IMR-90 (cell line): ENCODE results near the gene GLG1. TPM values are rescaled to one million over a fixed set of nuclear protein-coding genes. Genes with fewer than 3 reads are reported as not detected.

Experiments
- ATAC-seq: fragments of 200-7000 bp; cut with Tn5 transposase; 2 replicates; pipeline ENCODE4 v1.9.1; 2020; ENCODE audit warnings: low read depth, mild to moderate bottlenecking, moderate library complexity
- BruUV-seq: library from RNA; stranded (reverse); fragments of 400-500 nt; replicated peaks from 2 replicates; lab custom pipeline; 2021; lab: Mats Ljungman, UMichigan
- CTCF ChIA-PET: fragments of 300-600 bp; formaldehyde crosslinking; extraction: SDS; loops from one replicate; lab custom pipeline; 2021; ENCODE audit warnings: antibody characterized with exemption; lab: Yijun Ruan, JAX
- POLR2A ChIA-PET: fragments of 300-600 bp; sonication (Branson Sonifier 250); formaldehyde crosslinking; loops from one replicate; lab custom pipeline; 2022; ENCODE audit warnings: antibody characterized with exemption; ENCODE audit not compliant: unreplicated experiment; lab: Charles Lee
- DNase-seq: peaks from one replicate; pipeline ENCODE4 v3.0.0; 2013
- H2AFZ ChIP-seq: replicated peaks from 2 replicates; pipeline ENCODE3; 2013; ENCODE audit warnings: low read length, mild to moderate bottlenecking; ENCODE audit not compliant: poor library complexity
- H2AK5ac ChIP-seq: 2 replicates; pipeline ENCODE4 v1.6.1; 2013; ENCODE audit warnings: low read depth, low read length, inconsistent platforms
- H2AK9ac ChIP-seq: replicated peaks from 2 replicates; pipeline ENCODE3; 2013; ENCODE audit warnings: mild to moderate bottlenecking, low read depth, low read length, moderate library complexity; ENCODE audit not compliant: poor library complexity
- H2BK120ac ChIP-seq: 2 replicates; pipeline ENCODE4 v1.6.1; 2013; ENCODE audit warnings: low read depth, low read length, inconsistent platforms
- H2BK15ac ChIP-seq: 3 replicates; pipeline ENCODE4 v1.6.1; 2013; ENCODE audit warnings: low read depth, low read length, inconsistent platforms
- H2BK20ac ChIP-seq: 2 replicates; pipeline ENCODE4 v1.6.1; 2013; ENCODE audit warnings: low read depth, mild to moderate bottlenecking, inconsistent platforms, low read length, moderate library complexity
- H2BK5ac ChIP-seq: 2 replicates; pipeline ENCODE4 v1.6.1; 2013; ENCODE audit warnings: mild to moderate bottlenecking, low read depth, low read length, inconsistent platforms; ENCODE audit not compliant: poor library complexity, severe bottlenecking
- H3K14ac ChIP-seq: replicated peaks from 2 replicates; pipeline ENCODE4 v1.6.1; 2013; ENCODE audit warnings: low read depth, low read length, inconsistent platforms
- H3K18ac ChIP-seq: 2 replicates; pipeline ENCODE4 v1.6.1; 2013; ENCODE audit warnings: low read depth, low read length, control low read depth
- H3K23ac ChIP-seq: 2 replicates; pipeline ENCODE4 v1.6.1; 2013; ENCODE audit warnings: low read depth, low read length, inconsistent platforms
- H3K27ac ChIP-seq: 2 replicates; pipeline ENCODE4 v1.5.1; 2013; ENCODE audit warnings: mild to moderate bottlenecking, control low read depth, low read length; ENCODE audit not compliant: insufficient read depth
- H3K27me3 ChIP-seq: 2 replicates; pipeline ENCODE4 v1.6.1; 2013; ENCODE audit warnings: low read length; ENCODE audit not compliant: control insufficient read depth, insufficient read depth
- H3K36me3 ChIP-seq: 2 replicates; pipeline ENCODE4 v1.6.1; 2013; ENCODE audit warnings: low read length, mixed read lengths; ENCODE audit not compliant: control insufficient read depth, insufficient read depth
- H3K4ac ChIP-seq: 2 replicates; pipeline ENCODE4 v1.6.1; 2013; ENCODE audit warnings: low read depth, low read length, inconsistent platforms
- H3K4me1 ChIP-seq: 2 replicates; pipeline ENCODE4 v1.6.1; 2013; ENCODE audit warnings: low read length, mixed read lengths; ENCODE audit not compliant: control insufficient read depth, insufficient read depth
- H3K4me2 ChIP-seq: 2 replicates; pipeline ENCODE4 v1.6.1; 2013; ENCODE audit warnings: low read depth, mild to moderate bottlenecking, control low read depth, low read length, moderate library complexity
- H3K4me3 ChIP-seq: 2 replicates; pipeline ENCODE4 v1.5.1; 2013; ENCODE audit warnings: low read depth, mild to moderate bottlenecking, control low read depth, low read length, moderate library complexity; ENCODE audit not compliant: insufficient read depth
- H3K56ac ChIP-seq: 2 replicates; pipeline ENCODE4 v1.6.1; 2013; ENCODE audit warnings: low read length, inconsistent platforms; ENCODE audit not compliant: insufficient read depth; ENCODE audit errors: extremely low read depth
- H3K79me1 ChIP-seq, 2 experiments: 2 replicates each; pipeline ENCODE4 v1.6.1; 2013; ENCODE audit warnings: low read length in 2 of 2, inconsistent platforms in 1 of 2, low read depth in 1 of 2
- H3K9ac ChIP-seq: 2 replicates; pipeline ENCODE4 v1.6.1; 2013; ENCODE audit warnings: low read depth, low read length, control low read depth
- H3K9me1 ChIP-seq: 2 replicates; pipeline ENCODE4 v1.6.1; 2013; ENCODE audit warnings: low read length, inconsistent platforms; ENCODE audit not compliant: insufficient read depth
- H3K9me3 ChIP-seq: 2 replicates; pipeline ENCODE4 v1.6.1; 2013; ENCODE audit warnings: low read length; ENCODE audit not compliant: control insufficient read depth, insufficient read depth
- H4K20me1 ChIP-seq: 2 replicates; pipeline ENCODE4 v1.6.1; 2013; ENCODE audit warnings: low read length, inconsistent platforms; ENCODE audit not compliant: insufficient read depth
- H4K5ac ChIP-seq: 2 replicates; pipeline ENCODE4 v1.6.1; 2013; ENCODE audit warnings: mild to moderate bottlenecking, low read depth, low read length, control low read depth
- H4K8ac ChIP-seq, 2 experiments: 2 replicates each; pipeline ENCODE4 v1.6.1; 2013; ENCODE audit warnings: low read depth in 2 of 2, low read length in 2 of 2, control low read depth in 1 of 2, inconsistent platforms in 1 of 2
- H4K91ac ChIP-seq: 2 replicates; pipeline ENCODE4 v1.6.1; 2013; ENCODE audit warnings: low read depth, low read length, inconsistent platforms; ENCODE audit not compliant: insufficient read depth
- BHLHE40 ChIP-seq: fragments of 150-350 bp; IDR thresholded peaks from 2 replicates; pipeline ENCODE4 v1.6.1; 2016; ENCODE audit warnings: mild to moderate bottlenecking, low read depth, low read length
- NFE2L2 ChIP-seq: fragments of 150-350 bp; IDR thresholded peaks from 2 replicates; pipeline ENCODE4 v1.6.1; 2016; ENCODE audit warnings: low read depth, mild to moderate bottlenecking, low read length
- SMC3 ChIP-seq: fragments of 150-350 bp; IDR thresholded peaks from 2 replicates; pipeline ENCODE4 v1.6.1; 2016; ENCODE audit warnings: low read depth, mild to moderate bottlenecking, antibody characterized with exemption, low read length, moderate library complexity
- WGBS, 2 experiments: methylation state at CpG; one replicate each; pipeline versions ENCODE4 v1.1.5 to v1.1.7; 2013; ENCODE audit warnings: missing lambda C conversion rate in 2 of 2; ENCODE audit not compliant: insufficient read length in 1 of 2; ENCODE audit errors: extremely low coverage in 2 of 2; 5-methylcytosine and 5-hydroxymethylcytosine counted together
- dilution Hi-C: fragments of 300-500 bp; cut with HindIII; formaldehyde crosslinking; loops from one replicate; pipeline ENCODE4 v1.14.3; 2018; ENCODE audit warnings: low sequenced_read_pairs; ENCODE audit not compliant: unreplicated experiment
- in situ Hi-C: fragments of 300-500 bp; cut with MboI; formaldehyde crosslinking; loops from 3 replicates; pipeline ENCODE4 v1.14.3; 2019; ENCODE audit warnings: low sequenced_read_pairs, inconsistent platforms, mixed read lengths
- intact Hi-C: fragments of 100-400 bp; cut with micrococcal nuclease; formaldehyde crosslinking; loops from 2 replicates; pipeline ENCODE4 v1.10.0; 2022
- polyA plus RNA-seq, 3 experiments: library from polyadenylated mRNA; depleted of rRNA; stranded (reverse); fragments of >200 nt; gene quantifications; 2 replicates each; pipeline ENCODE4 v1.2.3, GENCODE V29; 2012; ENCODE audit warnings: low replicate concordance in 1 of 3
- total RNA-seq: library from RNA; depleted of rRNA; stranded (reverse); fragments of >200 nt; gene quantifications from 2 replicates; pipeline ENCODE4 v1.2.3, GENCODE V29; 2012

The GLG1 gene
- total and polyA plus RNA-seq, 2 of the 4 experiments (the other 2 are of a cell fraction): 91.0 to 107 TPM

DNA sequence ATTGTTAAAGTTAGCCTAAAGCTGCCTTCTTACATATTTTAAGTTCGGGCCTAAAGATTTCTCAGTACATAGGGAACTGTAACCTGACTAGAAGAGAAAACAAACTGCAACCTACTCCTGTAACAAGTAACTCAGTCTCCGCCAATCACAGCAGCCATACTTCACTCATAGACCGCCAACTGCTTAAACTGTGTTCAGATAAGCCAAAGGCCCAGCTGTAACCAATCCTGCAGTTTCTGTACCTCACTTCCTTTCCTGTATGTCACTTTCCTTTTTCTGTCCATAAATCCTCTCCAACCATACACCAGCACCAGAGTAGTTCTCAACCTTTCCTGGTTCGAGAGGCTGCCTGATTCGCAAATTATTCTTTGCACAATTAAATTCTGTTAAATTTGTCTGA, 41.5 kb downstream of the GLG1 start:
- H3K4me2 ChIP-seq: no peak overlapping the region
- H3K4me3 ChIP-seq: no peak overlapping the region
- no peak overlapping the region for H2BK5ac ChIP-seq
- dilution Hi-C loops: no loop called here
- H3K9me1 ChIP-seq: peaks cover 10% of the 10 kb centered on the region
- TF ChIP-seq SMC3: no peak
- no peak for TF ChIP-seq NFE2L2
- no peak for TF ChIP-seq BHLHE40
- no peak overlapping the region for H4K5ac ChIP-seq
- H3K4me1 ChIP-seq: peaks cover 6% of the 10 kb centered on the region
- no peak overlapping the region for H3K9ac ChIP-seq
- no peaks in the 10 kb centered on the region for H3K27me3 ChIP-seq
- H3K18ac ChIP-seq: no peak overlapping the region
- no peaks in the 10 kb centered on the region for H3K36me3 ChIP-seq
- H3K9me3 ChIP-seq: no peaks in the 10 kb centered on the region
- H2AFZ ChIP-seq: no peak overlapping the region
- H2AK9ac ChIP-seq: no peak overlapping the region
- H2BK120ac ChIP-seq: no peak overlapping the region
- H2BK20ac ChIP-seq: no peak overlapping the region
- no peak overlapping the region for H3K14ac ChIP-seq
- H3K79me1 ChIP-seq: peaks cover 51 to 84% of the 10 kb centered on the region in 2 experiments
- CTCF ChIA-PET: no interaction called here
- WGBS, 2 experiments: 100% methylated on average over 3 of the region's 5 CpGs; no CpG with 5 or more reads in 1 of the 2 experiments
- H4K91ac ChIP-seq: no peak overlapping the region
- H3K4ac ChIP-seq: no peak overlapping the region
- no peak overlapping the region for H3K23ac ChIP-seq
- H4K20me1 ChIP-seq: peaks cover 87% of the 10 kb centered on the region
- intact Hi-C loops: loop anchor here (10.0 kb wide), 1 partner anchor 51 kb away; no protein-coding TSS in a partner anchor
- in situ Hi-C loops: no loop called here
- ATAC-seq (no peak), DNase-seq (no peak)
- H2BK15ac ChIP-seq: no peak overlapping the region
- no peak overlapping the region for H3K56ac ChIP-seq
- BruUV-seq: no TSS peak
- POLR2A ChIA-PET: no interaction called here
- no peak overlapping the region for H4K8ac ChIP-seq
- no peak overlapping the region for H2AK5ac ChIP-seq
- H3K27ac ChIP-seq: no peak overlapping the region
